Lower lobe of right lung (tissue), 2 donors: Measurements from ENCODE around the gene FAM43B. TPM values are rescaled to one million over a fixed set of nuclear protein-coding genes. Genes with fewer than 3 reads are reported as not detected.

Experiments used
- ATAC-seq, 2 donors: fragments of 200-7000 bp; cut with Tn5 transposase; one replicate each; pipeline ENCODE4 v1.9.1; 2020 to 2022; ENCODE audit warnings: mild to moderate bottlenecking in 2 of 2, moderate library complexity in 2 of 2
- DNase-seq: peaks from one replicate; pipeline ENCODE4 v3.0.0-alpha.2; 2020
- H3K27ac ChIP-seq: fragments of 200-600 bp; one replicate; pipeline ENCODE4 v1.8.0; 2022
- H3K27me3 ChIP-seq: fragments of 200-600 bp; one replicate; pipeline ENCODE4 v1.8.0; 2022; ENCODE audit warnings: low read depth
- H3K36me3 ChIP-seq: fragments of 200-600 bp; one replicate; pipeline ENCODE4 v1.8.0; 2022; ENCODE audit warnings: mild to moderate bottlenecking
- H3K4me1 ChIP-seq: fragments of 200-600 bp; one replicate; pipeline ENCODE4 v1.8.0; 2022
- H3K4me3 ChIP-seq: fragments of 200-600 bp; one replicate; pipeline ENCODE4 v1.8.0; 2022; ENCODE audit warnings: mild to moderate bottlenecking
- H3K9me3 ChIP-seq: fragments of 200-600 bp; one replicate; pipeline ENCODE4 v1.8.0; 2022
- intact Hi-C: fragments of 100-400 bp; cut with DNase I; formaldehyde crosslinking; loops from one replicate; pipeline ENCODE4 v1.11.0; 2022
- total RNA-seq: library from RNA; stranded (reverse); fragmentation: NEBNext Ultra II Directional; extraction: Animal tissue kit (Norgen Biotek cat#: 25700); gene quantifications from one replicate; pipeline ENCODE4 v1.2.1, GENCODE V29; 2021
- TF ChIP-seq, protein P1 (sequence below): fragments of 200-600 bp; IDR thresholded peaks from one replicate; pipeline ENCODE4 v1.8.0; 2022; ENCODE audit warnings: antibody characterized with exemption, mild to moderate bottlenecking
- donor health status: DM: no; HTN: yes; CAD: no; lungs with severe emphysema.

Gene FAM43B
- total RNA-seq, 1 donor from 2014 or later: 0.38 TPM

GRCh38 chr1:20578062-20578461 lies 25.7 kb downstream of the FAM43B start:
- no peak for ATAC-seq

GRCh38 chr1:20578721-20579395 lies 26.5 kb downstream of the FAM43B start:
- Histone ChIP-seq H3K4me3 (no peak overlapping the region), H3K4me1 (no peaks in the 10 kb centered on the region), H3K27ac (no peak overlapping the region), H3K27me3 (peaks cover 11% of the 10 kb centered on the region), H3K9me3 (no peaks in the 10 kb centered on the region), H3K36me3 (no peaks in the 10 kb centered on the region)
- TF ChIP-seq, protein P1, sequence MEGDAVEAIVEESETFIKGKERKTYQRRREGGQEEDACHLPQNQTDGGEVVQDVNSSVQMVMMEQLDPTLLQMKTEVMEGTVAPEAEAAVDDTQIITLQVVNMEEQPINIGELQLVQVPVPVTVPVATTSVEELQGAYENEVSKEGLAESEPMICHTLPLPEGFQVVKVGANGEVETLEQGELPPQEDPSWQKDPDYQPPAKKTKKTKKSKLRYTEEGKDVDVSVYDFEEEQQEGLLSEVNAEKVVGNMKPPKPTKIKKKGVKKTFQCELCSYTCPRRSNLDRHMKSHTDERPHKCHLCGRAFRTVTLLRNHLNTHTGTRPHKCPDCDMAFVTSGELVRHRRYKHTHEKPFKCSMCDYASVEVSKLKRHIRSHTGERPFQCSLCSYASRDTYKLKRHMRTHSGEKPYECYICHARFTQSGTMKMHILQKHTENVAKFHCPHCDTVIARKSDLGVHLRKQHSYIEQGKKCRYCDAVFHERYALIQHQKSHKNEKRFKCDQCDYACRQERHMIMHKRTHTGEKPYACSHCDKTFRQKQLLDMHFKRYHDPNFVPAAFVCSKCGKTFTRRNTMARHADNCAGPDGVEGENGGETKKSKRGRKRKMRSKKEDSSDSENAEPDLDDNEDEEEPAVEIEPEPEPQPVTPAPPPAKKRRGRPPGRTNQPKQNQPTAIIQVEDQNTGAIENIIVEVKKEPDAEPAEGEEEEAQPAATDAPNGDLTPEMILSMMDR: no peak
- ATAC-seq (no peak), DNase-seq (no peak)
- intact Hi-C loops: no loop called here

More at GRCh38 chr1:20578062-20578461, 25.7 kb downstream of the FAM43B start:
- TF ChIP-seq, protein P1: no peak
- no peaks in the 10 kb centered on the region for H3K9me3 ChIP-seq
- peaks cover 15% of the 10 kb centered on the region for H3K27me3 ChIP-seq
- no peak overlapping the region for H3K4me3 ChIP-seq
- no peaks in the 10 kb centered on the region for H3K36me3 ChIP-seq
- no peak for DNase-seq
- no peaks in the 10 kb centered on the region for H3K4me1 ChIP-seq
- H3K27ac ChIP-seq: no peak overlapping the region
- intact Hi-C loops: no loop called here

DNA sequence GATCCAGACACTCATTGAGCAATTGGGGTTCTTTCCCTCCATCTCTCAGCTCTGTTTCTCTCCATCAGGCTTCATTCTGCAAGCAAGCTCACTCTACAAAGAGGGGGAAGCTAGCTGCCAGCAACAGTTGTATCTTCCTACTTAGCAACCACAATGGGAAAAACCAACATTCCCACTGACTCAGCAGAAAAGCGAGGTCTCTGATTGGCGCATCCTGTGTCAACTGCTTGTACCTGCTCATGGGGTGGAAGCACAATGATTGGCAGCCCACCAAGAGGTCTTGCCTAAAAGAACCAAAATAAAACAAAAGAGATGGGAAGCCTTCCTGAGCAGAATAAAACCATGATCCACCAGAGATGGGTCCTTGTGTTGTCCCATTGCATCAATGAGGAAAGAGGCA lies 32.5 kb downstream of the FAM43B start:
- Histone ChIP-seq H3K27me3 (peaks cover 23% of the 10 kb centered on the region), H3K27ac (no peak overlapping the region), H3K4me1 (peaks cover 13% of the 10 kb centered on the region), H3K9me3 (no peaks in the 10 kb centered on the region), H3K4me3 (no peak overlapping the region), H3K36me3 (no peaks in the 10 kb centered on the region)
- TF ChIP-seq, protein P1: no peak
- ATAC-seq: no peak
- no peak for DNase-seq
- intact Hi-C loops: no loop called here

DNA sequence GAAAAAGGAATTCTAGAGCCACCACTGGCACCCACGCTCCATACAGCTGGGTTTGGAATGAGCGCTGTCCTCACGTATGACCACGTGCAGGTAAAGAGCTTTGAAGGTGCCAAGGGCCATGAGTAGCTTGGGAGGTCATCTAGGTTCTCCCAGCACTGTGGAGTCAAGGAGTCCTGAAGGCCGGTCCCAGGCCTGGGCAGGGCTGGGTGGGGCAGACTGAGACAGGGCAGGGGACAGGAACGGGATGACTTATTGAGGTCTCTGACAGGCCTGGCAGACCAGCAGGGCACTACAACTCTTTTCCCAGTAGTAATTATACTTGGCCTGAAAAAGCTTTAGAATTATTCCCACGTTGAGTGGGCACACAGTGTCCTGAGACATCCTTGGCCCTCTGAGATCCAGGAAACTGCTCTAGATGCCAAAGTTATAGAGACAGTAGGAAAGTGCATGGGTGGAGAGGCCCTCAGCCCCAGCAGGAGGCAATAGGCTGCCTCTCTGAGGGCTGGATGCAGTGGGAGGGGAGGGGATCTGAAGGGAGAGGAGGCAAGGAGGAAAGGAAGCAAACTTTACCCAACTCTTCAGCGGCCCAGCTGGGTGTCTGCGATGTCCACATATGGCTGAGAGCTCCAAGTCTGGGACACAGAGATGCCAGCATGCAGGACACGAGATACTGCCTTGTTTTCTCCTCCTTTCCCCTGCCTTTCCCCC lies 34.7 kb downstream of the FAM43B start:
- H3K4me1 ChIP-seq: peaks cover 14% of the 10 kb centered on the region

DNA sequence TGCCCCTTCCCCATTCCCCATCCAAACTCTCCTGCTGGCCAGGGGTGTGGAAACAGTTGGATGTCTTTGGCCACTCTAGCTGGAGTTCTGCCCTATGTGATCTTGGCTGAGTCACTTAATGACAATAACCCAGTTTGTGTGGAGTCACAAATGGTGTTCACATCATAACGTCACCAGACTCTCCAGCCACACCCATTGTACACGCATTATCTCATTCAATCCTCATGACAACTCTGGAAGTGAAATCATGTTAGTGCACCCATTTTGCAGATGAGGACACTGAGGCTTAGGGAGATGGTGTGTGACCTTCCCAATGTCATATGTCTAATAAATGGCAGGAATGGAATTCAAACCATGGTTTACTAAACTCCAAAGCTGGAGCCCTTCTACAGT lies 35.3 kb downstream of the FAM43B start:
- no peak for ATAC-seq
- Histone ChIP-seq H3K9me3 (no peaks in the 10 kb centered on the region), H3K27me3 (peaks cover 32% of the 10 kb centered on the region), H3K4me1 (peaks cover 14% of the 10 kb centered on the region), H3K4me3 (no peak overlapping the region), H3K27ac (no peak overlapping the region), H3K36me3 (no peaks in the 10 kb centered on the region)
- intact Hi-C loops: no loop called here
- no peak for DNase-seq
- TF ChIP-seq, protein P1: no peak

More for the DNA sequence above, 34.7 kb downstream of the FAM43B start:
- DNase-seq: no peak
- Histone ChIP-seq H3K27me3 (peaks cover 31% of the 10 kb centered on the region), H3K9me3 (no peaks in the 10 kb centered on the region), H3K4me3 (no peak overlapping the region), H3K27ac (no peak overlapping the region), H3K36me3 (no peaks in the 10 kb centered on the region)
- TF ChIP-seq, protein P1: no peak
- intact Hi-C loops: no loop called here
- no peak for ATAC-seq
